ENCODE measurements around the gene LRBA. TPM values are rescaled to one million over a fixed set of nuclear protein-coding genes. Genes with fewer than 3 reads are reported as not detected.

The LRBA gene
- total and polyA plus RNA-seq, 8 donors, result 7.3 to 156 (median 73.9) TPM

DNA sequence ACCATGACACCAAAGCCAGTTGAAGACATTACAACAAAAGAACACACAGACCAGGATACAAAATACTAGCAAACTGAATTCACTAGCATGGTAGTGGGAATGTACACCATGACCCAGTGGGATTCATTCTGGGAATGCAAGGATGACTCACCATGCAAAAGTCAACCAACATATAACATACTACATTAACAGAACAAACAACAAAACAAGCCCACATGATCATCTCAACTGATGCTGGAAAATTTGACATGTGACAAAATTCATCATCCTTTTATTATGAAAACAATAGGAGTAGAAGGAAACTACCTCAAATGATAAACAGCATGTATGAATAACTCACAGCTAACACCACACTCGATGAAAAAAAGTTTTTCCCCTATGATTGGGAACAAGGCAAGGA lies 746.6 kb downstream of the LRBA start:
- TF ChIP-seq POLR2AphosphoS5 (IDR thresholded peaks at IDR 0.05), result no peak
- TF ChIP-seq, protein P1, sequence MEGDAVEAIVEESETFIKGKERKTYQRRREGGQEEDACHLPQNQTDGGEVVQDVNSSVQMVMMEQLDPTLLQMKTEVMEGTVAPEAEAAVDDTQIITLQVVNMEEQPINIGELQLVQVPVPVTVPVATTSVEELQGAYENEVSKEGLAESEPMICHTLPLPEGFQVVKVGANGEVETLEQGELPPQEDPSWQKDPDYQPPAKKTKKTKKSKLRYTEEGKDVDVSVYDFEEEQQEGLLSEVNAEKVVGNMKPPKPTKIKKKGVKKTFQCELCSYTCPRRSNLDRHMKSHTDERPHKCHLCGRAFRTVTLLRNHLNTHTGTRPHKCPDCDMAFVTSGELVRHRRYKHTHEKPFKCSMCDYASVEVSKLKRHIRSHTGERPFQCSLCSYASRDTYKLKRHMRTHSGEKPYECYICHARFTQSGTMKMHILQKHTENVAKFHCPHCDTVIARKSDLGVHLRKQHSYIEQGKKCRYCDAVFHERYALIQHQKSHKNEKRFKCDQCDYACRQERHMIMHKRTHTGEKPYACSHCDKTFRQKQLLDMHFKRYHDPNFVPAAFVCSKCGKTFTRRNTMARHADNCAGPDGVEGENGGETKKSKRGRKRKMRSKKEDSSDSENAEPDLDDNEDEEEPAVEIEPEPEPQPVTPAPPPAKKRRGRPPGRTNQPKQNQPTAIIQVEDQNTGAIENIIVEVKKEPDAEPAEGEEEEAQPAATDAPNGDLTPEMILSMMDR (IDR thresholded peaks at IDR 0.05), result no peak
- TF ChIP-seq EP300 (IDR thresholded peaks at IDR 0.05), result no peak
- no peak for TF ChIP-seq POLR2A (IDR thresholded peaks at IDR 0.05)
- Histone ChIP-seq H3K4me1 (no peaks in the 10 kb centered on the region), H3K27ac (no peak overlapping the region), H3K4me3 (no peak overlapping the region), H3K9me3 (no peaks in the 10 kb centered on the region), H3K36me3 (peaks cover 0 to 63% (median 40%) of the 10 kb centered on the region in 4 donors), H3K27me3 (no peaks in the 10 kb centered on the region)
- intact Hi-C loops (cut with DNase I; ENCODE audit: low total_unique reads), result no loop called here
- DNase-seq, result no peak
- 89 to 100% (median 93%) methylated on average over 1 of the region's 1 CpG for WGBS, 5 donors

DNA sequence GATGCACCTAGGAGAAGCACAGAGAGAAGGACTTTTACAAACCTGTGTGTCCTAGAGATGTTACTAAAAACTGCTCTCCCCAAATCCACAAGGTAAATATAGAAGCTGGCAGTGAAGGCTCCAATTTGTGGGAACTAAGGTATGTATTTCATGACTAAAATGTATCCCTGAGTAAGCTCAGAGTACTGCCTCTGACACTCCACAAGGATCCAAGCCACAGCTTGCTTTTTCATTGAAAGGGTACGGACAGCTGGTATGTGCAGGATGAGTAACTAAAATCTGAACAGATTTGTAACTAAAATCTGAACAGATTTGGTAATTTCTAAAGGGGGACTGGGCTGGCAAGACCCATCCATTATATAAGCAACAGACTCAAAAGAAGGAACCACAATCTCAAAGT lies 749.3 kb downstream of the LRBA start:
- no peak overlapping the region for H3K27ac ChIP-seq
- TF ChIP-seq POLR2AphosphoS5 (IDR thresholded peaks at IDR 0.05), result no peak
- TF ChIP-seq, protein P1 (IDR thresholded peaks at IDR 0.05), result no peak
- peaks cover 0 to 47% (median 31%) of the 10 kb centered on the region in 4 donors for H3K36me3 ChIP-seq
- intact Hi-C loops (cut with DNase I; ENCODE audit: low total_unique reads), result no loop called here
- H3K4me3 ChIP-seq, result no peak overlapping the region
- H3K9me3 ChIP-seq, result no peaks in the 10 kb centered on the region
- no peaks in the 10 kb centered on the region for H3K4me1 ChIP-seq
- no peak for DNase-seq
- WGBS, 5 donors, result 93 to 100% (median 96%) methylated on average over 1 of the region's 1 CpG
- H3K27me3 ChIP-seq, result no peaks in the 10 kb centered on the region

DNA sequence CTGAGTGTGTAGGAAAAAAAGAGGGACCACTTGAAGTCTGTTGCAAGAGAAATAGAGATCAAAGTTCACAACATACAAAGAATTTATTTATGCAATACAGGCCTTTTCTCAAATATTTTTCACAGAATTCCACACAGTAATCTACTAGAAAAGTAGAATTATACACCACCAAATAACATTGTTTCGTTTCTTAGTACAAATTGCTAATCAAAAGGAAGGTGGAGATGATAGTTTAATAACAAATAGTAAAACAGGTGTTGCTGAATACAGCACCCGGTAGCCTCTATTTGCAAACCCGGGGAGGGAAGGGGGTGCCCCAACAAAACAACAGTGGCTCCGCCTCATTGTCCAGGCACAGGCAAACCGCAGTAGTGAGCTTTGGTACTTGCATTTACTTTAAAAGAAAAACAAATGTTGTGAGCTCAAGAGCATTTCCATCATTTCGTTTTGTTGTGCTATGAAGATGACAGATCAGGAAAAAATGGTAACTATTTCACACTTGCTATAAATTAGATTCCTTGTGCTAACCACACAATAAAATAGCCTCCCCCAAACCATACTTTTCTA lies 750.4 kb downstream of the LRBA start:
- intact Hi-C loops (cut with DNase I; ENCODE audit: low total_unique reads), result no loop called here
- Histone ChIP-seq H3K36me3 (peaks cover 0 to 46% (median 28%) of the 10 kb centered on the region in 4 donors), H3K9me3 (no peaks in the 10 kb centered on the region), H3K27me3 (no peaks in the 10 kb centered on the region), H3K4me1 (no peaks in the 10 kb centered on the region), H3K27ac (no peak overlapping the region), H3K4me3 (no peak overlapping the region)
- TF ChIP-seq POLR2A (IDR thresholded peaks at IDR 0.05), result no peak
- TF ChIP-seq, protein P1 (IDR thresholded peaks at IDR 0.05), result no peak
- TF ChIP-seq EP300 (IDR thresholded peaks at IDR 0.05), result no peak
- no peak for TF ChIP-seq POLR2AphosphoS5 (IDR thresholded peaks at IDR 0.05)
- 67 to 84% (median 72%) methylated on average over 6 of the region's 6 CpGs for WGBS, 5 donors
- no peak for DNase-seq

DNA sequence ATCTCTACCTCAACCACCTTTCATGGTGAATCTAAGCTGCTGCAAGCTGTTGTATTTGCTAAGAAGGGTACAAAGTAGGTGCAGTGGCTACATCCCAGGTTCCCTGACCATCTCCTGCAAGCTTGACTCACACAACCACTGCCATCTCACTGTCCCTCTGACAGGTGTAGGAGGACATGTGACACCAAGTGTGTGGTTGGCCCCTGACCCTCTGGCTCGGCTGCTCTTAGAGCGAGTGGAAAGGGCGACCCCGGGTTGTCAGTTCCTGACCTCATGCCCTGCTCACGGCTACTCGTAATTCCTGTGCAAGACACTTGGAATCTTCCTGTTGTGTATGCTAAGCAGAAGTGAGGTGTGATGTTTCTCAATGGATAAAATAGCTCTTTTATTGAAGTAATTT lies 752.5 kb downstream of the LRBA start:
- Histone ChIP-seq H3K27me3 (no peaks in the 10 kb centered on the region), H3K9me3 (no peaks in the 10 kb centered on the region), H3K27ac (no peak overlapping the region), H3K4me1 (no peaks in the 10 kb centered on the region), H3K36me3 (peaks cover 0 to 46% (median 27%) of the 10 kb centered on the region in 4 donors), H3K4me3 (no peak overlapping the region)
- no peak for DNase-seq
- TF ChIP-seq, protein P1 (IDR thresholded peaks at IDR 0.05), result no peak
- TF ChIP-seq EP300 (IDR thresholded peaks at IDR 0.05) (no peak), POLR2AphosphoS5 (IDR thresholded peaks at IDR 0.05) (no peak), POLR2A (IDR thresholded peaks at IDR 0.05) (no peak)
- WGBS, 5 donors, result 91 to 96% (median 92%) methylated on average over 6 of the region's 6 CpGs
- intact Hi-C loops (cut with DNase I; ENCODE audit: low total_unique reads), result no loop called here

Measured in stomach (tissue), 9 donors.